LNCaP clone FGC (cell line): Measurements from ENCODE around the gene NEIL3.
A peak's percentile ranks its signal among the peaks of the same experiment; 100 is the strongest.

Experiments
- DNase-seq: peaks from one replicate; pipeline ENCODE4 v3.0.0-alpha.2; 2011; ENCODE audit warnings: low read depth
- H3K4me3 ChIP-seq: 2 replicates; pipeline ENCODE4 v1.5.1; 2011; ENCODE audit warnings: mild to moderate bottlenecking, low read depth, low read length, control low read depth
- TF ChIP-seq, protein P1 (sequence below): IDR thresholded peaks from 2 replicates; pipeline ENCODE4 v1.5.1; 2012; ENCODE audit warnings: mild to moderate bottlenecking; ENCODE audit not compliant: control insufficient read depth, insufficient read depth; ENCODE audit errors: extremely low read depth

The NEIL3 gene

DNA sequence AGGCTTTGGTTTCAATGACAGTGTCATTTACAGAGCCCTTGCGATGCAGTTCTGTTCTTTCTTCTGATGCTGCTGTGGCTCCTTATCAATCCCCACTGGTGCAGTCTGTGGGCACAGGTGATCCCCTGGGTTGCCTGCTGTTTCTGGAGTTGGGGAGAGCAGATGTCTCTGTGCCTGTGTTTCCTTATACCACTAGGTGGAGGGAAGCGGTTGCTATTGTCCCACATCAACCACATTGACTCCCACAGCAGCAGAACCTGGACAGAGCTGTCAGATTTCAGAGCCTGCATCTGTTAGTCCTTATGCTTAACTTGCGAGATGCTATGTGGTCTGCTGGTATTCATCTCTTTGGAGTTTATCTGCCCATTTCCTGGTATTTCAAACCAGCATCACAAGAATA, 57.7 kb downstream of the NEIL3 start:
- TF ChIP-seq, protein P1, sequence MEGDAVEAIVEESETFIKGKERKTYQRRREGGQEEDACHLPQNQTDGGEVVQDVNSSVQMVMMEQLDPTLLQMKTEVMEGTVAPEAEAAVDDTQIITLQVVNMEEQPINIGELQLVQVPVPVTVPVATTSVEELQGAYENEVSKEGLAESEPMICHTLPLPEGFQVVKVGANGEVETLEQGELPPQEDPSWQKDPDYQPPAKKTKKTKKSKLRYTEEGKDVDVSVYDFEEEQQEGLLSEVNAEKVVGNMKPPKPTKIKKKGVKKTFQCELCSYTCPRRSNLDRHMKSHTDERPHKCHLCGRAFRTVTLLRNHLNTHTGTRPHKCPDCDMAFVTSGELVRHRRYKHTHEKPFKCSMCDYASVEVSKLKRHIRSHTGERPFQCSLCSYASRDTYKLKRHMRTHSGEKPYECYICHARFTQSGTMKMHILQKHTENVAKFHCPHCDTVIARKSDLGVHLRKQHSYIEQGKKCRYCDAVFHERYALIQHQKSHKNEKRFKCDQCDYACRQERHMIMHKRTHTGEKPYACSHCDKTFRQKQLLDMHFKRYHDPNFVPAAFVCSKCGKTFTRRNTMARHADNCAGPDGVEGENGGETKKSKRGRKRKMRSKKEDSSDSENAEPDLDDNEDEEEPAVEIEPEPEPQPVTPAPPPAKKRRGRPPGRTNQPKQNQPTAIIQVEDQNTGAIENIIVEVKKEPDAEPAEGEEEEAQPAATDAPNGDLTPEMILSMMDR: 0 out of 2 replicates have a peak, but pooled peaks have one; percentile 5
- DNase-seq: no peak
- H3K4me3 ChIP-seq: no peak overlapping the region

- DNase-seq: no peak
- TF ChIP-seq, protein P1: no peak
- H3K4me3 ChIP-seq: no peak overlapping the region
Measured at GRCh38 chr4:177369372-177369771, 59.7 kb downstream of the NEIL3 start.

DNA sequence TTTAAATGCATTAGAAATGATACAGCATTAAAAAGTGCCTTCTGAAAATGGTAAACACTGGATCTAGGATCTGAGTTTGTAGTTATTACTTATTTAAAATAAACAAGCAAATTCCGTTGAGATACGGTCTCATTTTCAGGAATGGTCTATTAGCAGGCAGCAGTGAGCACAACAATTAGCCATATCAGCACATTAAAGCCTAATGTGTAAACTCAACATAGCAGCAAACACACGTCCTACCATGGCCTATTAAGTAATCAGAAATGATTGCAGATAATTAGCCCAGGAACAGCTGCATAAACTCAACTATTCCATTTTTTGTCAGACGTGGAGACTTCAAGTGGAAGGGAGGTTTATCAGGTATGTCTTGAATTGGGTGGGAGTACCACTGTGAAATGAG, 61.8 kb downstream of the NEIL3 start:
- TF ChIP-seq, protein P1: no peak
- H3K4me3 ChIP-seq: no peak overlapping the region
- DNase-seq: no peak

GRCh38 chr4:177374966-177375365, 65.3 kb downstream of the NEIL3 start:
- H3K4me3 ChIP-seq: no peak overlapping the region
- no peak for DNase-seq
- TF ChIP-seq, protein P1: no peak

GRCh38 chr4:177375372-177375771, 65.7 kb downstream of the NEIL3 start:
- DNase-seq: no peak
- H3K4me3 ChIP-seq: no peak overlapping the region
- TF ChIP-seq, protein P1: no peak

GRCh38 chr4:177376024-177376423, 66.3 kb downstream of the NEIL3 start:
- H3K4me3 ChIP-seq: no peak overlapping the region
- DNase-seq: no peak
- TF ChIP-seq, protein P1: 0 out of 2 replicates have a peak, but pooled peaks have one; percentile 22

DNA sequence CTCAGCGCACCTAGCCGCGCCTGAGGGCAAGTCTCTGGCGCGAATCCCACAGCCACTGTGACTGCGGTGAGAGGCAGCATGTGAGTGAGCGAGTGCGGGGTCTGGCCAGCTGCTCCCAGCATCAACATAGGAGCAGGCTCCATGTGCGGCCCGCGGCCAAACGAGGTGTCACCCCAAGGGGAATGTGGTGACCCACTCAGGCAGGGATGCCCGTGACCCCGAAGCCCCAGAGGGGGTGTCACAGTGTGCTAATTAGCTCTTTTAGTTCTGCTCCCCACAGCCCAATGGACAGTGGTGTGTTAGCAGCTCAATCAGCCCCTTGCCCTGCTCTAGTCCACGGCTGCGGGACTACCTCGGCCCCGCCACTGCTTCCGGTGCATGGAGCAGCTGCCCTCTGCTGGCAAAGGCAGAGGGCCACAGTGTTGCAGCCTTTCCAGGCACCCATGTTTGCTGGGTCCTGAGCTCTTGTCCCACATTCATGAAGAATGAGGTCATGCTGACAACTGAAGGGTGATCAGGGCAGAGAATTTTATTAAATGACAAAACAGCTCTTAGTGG, 71.1 kb downstream of the NEIL3 start:
- no peak overlapping the region for H3K4me3 ChIP-seq
- TF ChIP-seq, protein P1: no peak
- no peak for DNase-seq
